ENCODE results near the gene PRRG4. TPM values are rescaled to one million over a fixed set of nuclear protein-coding genes. Genes with fewer than 3 reads are reported as not detected.

Gene PRRG4
- total and polyA plus RNA-seq, 2 of the 13 experiments (the other 11 are each of a cell fraction or from before 2014, with no cell fraction given), result 0.24 to 0.95 TPM

- Histone ChIP-seq H3K9ac (ENCODE audit: insufficient read depth, low read depth, low read length) (no peak overlapping the region), H2AFZ (ENCODE audit: low read length) (no peak overlapping the region), H3K4me3 (replicated peaks in 1 of 3; ENCODE audit: insufficient read depth in 1 of 3, low read depth in 2 of 3, low read length in 3 of 3) (no peak overlapping the region), H3K36me3 (replicated peaks in 1 of 2; ENCODE audit: control insufficient read depth in 1 of 2, insufficient read depth in 2 of 2, low read length in 2 of 2) (no peaks in the 10 kb centered on the region), H3K4me2 (ENCODE audit: low read depth, low read length) (peak overlapping the region; percentile 56; the same call in 1 of the 2 replicates), H3K9me3 (ENCODE audit: low read length) (no peaks in the 10 kb centered on the region), H3K27me3 (ENCODE audit: control insufficient read depth in 1 of 2, insufficient read depth in 2 of 2, low read length in 2 of 2) (peaks cover 0 to 5% of the 10 kb centered on the region in 2 experiments; a peak in 2 of 5 replicates), H4K20me1 (ENCODE audit: insufficient read depth, low read length) (no peaks in the 10 kb centered on the region), H3K79me2 (ENCODE audit: insufficient read depth, low read length) (no peaks in the 10 kb centered on the region), H3K4me1 (ENCODE audit: insufficient read depth, low read length) (no peaks in the 10 kb centered on the region), H3K27ac (ENCODE audit: extremely low read length, insufficient read depth, low read length) (no peak overlapping the region)
- CTCF ChIA-PET (ENCODE audit: low intra/inter-chr PET ratio, low total read pairs), result interaction anchor here (1.0 to 1.7 kb wide), 4 partner anchors 43 to 468 kb away, joined by 3 to 7 read pairs (median 4); no protein-coding TSS in a partner anchor
- in situ Hi-C loops (cut with HindIII; ENCODE audit: extremely low pct_ligation_motif_present, low pct_unique_long_range_greater_than_20kb) (loop anchor here (5.0 kb wide), 1 partner anchor 80 kb away; no protein-coding TSS in a partner anchor), intact Hi-C loops (cut with micrococcal nuclease; ENCODE audit: unreplicated experiment) (loop anchor here (2.0 to 5.0 kb wide), 3 partner anchors 344 to 470 kb away; no protein-coding TSS in a partner anchor)
- no TSS peak for BruUV-seq (replicated peaks)
- POLR2A ChIA-PET, result no interaction called here
- no peak for DNase-seq (ENCODE audit: low spot score)
- peak; percentile 35; the same call in 2 of the 3 replicates for ATAC-seq
- 6% methylated on average over 6 of the region's 6 CpGs for WGBS (ENCODE audit: low lambda C conversion rate)
- no peak for TF ChIP-seq SMYD3 (CRISPR knock-in tag; IDR thresholded peaks at IDR 0.05)
- no peak for TF ChIP-seq MTA3 (CRISPR knock-in tag; IDR thresholded peaks at IDR 0.05)
- no peak for TF ChIP-seq ZFP36 (IDR thresholded peaks at IDR 0.05; ENCODE audit: borderline replicate concordance, low read depth, low read length, partially characterized antibody)
- TF ChIP-seq, protein P1, sequence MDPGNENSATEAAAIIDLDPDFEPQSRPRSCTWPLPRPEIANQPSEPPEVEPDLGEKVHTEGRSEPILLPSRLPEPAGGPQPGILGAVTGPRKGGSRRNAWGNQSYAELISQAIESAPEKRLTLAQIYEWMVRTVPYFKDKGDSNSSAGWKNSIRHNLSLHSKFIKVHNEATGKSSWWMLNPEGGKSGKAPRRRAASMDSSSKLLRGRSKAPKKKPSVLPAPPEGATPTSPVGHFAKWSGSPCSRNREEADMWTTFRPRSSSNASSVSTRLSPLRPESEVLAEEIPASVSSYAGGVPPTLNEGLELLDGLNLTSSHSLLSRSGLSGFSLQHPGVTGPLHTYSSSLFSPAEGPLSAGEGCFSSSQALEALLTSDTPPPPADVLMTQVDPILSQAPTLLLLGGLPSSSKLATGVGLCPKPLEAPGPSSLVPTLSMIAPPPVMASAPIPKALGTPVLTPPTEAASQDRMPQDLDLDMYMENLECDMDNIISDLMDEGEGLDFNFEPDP (CRISPR knock-in tag; conservative IDR thresholded peaks at IDR 0.05), result no peak
- TF ChIP-seq ZNF12 (CRISPR knock-in tag; IDR thresholded peaks at IDR 0.05), result no peak
- no peak for TF ChIP-seq POLR2AphosphoS2 (IDR thresholded peaks at IDR 0.05; ENCODE audit: low read depth, low read length)
- TF ChIP-seq CC2D1A (CRISPR knock-in tag; IDR thresholded peaks at IDR 0.05), result no peak
- TF ChIP-seq ZNF816 (CRISPR knock-in tag; IDR thresholded peaks at IDR 0.05; ENCODE audit: borderline replicate concordance), result no peak
- no peak for TF ChIP-seq MIER2 (CRISPR knock-in tag; IDR thresholded peaks at IDR 0.05)
- no peak for TF ChIP-seq THYN1 (CRISPR knock-in tag; IDR thresholded peaks at IDR 0.05; ENCODE audit: borderline replicate concordance, low read depth)
- TF ChIP-seq, protein P2, sequence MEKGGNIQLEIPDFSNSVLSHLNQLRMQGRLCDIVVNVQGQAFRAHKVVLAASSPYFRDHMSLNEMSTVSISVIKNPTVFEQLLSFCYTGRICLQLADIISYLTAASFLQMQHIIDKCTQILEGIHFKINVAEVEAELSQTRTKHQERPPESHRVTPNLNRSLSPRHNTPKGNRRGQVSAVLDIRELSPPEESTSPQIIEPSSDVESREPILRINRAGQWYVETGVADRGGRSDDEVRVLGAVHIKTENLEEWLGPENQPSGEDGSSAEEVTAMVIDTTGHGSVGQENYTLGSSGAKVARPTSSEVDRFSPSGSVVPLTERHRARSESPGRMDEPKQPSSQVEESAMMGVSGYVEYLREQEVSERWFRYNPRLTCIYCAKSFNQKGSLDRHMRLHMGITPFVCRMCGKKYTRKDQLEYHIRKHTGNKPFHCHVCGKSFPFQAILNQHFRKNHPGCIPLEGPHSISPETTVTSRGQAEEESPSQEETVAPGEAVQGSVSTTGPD (CRISPR knock-in tag; IDR thresholded peaks at IDR 0.05), result no peak
- no peak for TF ChIP-seq SNAI1 (CRISPR knock-in tag; IDR thresholded peaks at IDR 0.05; ENCODE audit: borderline replicate concordance)
- no peak for TF ChIP-seq FOXM1 (CRISPR knock-in tag; IDR thresholded peaks at IDR 0.05)
- no peak for TF ChIP-seq U2AF1 (optimal IDR thresholded peaks at IDR 0.05; ENCODE audit: low read depth, low read length)
- no peak for TF ChIP-seq ZNF672 (CRISPR knock-in tag; IDR thresholded peaks at IDR 0.05)
- no peak for TF ChIP-seq ZNF703 (CRISPR knock-in tag; IDR thresholded peaks at IDR 0.05; ENCODE audit: borderline replicate concordance)
- FAIRE-seq, result no peak
These were observed 37.4 kb upstream of the PRRG4 start for GRCh38 chr11:32792111-32792947.
